GM20000 (cell line): Measurements from ENCODE around the gene BEX3.
"Not testable (repeated sequence)": the region's sequence is repeated elsewhere in the genome, so short reads cannot be mapped to it uniquely, and the experiment has no call there.

Experiments used
- DNase-seq: peaks from one replicate; pipeline ENCODE4 v3.0.0; 2012; ENCODE audit warnings: low spot score
- TF ChIP-seq, protein P1 (sequence below): IDR thresholded peaks from 2 replicates; pipeline ENCODE4 v1.5.1; 2012; ENCODE audit warnings: mild to moderate bottlenecking, control low read depth; ENCODE audit errors: extremely low read depth, missing control alignments

The BEX3 gene

DNA sequence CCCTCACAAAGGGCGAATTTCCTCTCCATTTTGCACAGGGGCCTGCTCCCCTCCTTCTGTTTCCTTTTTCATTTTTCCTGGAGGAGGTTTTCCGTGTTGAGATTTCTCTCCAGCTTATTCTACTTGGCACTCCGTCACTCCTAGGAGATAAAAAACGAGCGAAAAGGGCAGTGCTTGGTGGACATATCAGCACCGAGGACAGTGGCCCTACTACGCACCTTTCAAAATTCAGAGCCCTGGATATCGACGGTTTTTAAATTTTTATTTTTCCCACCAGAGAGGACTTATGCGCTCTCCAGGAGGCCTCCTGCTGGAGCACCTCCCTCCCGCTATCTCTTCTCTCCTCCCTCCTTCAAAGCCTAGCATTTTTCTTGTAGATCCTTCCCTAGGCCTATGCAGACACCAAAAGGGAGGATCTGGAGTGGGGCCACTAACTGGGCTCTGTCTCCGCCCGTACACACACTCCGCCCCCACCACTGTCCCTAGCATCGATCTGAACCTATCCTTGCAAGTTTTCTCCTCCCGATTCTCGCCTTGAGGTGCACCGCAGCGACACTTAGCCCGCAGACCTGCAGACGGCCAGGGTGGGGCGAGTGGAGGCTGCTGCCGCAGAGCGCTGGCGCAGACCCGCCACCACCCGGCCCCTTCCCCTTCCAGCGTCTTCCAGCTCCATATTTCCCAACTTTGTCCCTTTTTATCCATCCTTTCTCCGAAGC, 28.5 kb upstream of the BEX3 start:
- no peak for DNase-seq
- TF ChIP-seq, protein P1, sequence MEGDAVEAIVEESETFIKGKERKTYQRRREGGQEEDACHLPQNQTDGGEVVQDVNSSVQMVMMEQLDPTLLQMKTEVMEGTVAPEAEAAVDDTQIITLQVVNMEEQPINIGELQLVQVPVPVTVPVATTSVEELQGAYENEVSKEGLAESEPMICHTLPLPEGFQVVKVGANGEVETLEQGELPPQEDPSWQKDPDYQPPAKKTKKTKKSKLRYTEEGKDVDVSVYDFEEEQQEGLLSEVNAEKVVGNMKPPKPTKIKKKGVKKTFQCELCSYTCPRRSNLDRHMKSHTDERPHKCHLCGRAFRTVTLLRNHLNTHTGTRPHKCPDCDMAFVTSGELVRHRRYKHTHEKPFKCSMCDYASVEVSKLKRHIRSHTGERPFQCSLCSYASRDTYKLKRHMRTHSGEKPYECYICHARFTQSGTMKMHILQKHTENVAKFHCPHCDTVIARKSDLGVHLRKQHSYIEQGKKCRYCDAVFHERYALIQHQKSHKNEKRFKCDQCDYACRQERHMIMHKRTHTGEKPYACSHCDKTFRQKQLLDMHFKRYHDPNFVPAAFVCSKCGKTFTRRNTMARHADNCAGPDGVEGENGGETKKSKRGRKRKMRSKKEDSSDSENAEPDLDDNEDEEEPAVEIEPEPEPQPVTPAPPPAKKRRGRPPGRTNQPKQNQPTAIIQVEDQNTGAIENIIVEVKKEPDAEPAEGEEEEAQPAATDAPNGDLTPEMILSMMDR = no peak

DNA sequence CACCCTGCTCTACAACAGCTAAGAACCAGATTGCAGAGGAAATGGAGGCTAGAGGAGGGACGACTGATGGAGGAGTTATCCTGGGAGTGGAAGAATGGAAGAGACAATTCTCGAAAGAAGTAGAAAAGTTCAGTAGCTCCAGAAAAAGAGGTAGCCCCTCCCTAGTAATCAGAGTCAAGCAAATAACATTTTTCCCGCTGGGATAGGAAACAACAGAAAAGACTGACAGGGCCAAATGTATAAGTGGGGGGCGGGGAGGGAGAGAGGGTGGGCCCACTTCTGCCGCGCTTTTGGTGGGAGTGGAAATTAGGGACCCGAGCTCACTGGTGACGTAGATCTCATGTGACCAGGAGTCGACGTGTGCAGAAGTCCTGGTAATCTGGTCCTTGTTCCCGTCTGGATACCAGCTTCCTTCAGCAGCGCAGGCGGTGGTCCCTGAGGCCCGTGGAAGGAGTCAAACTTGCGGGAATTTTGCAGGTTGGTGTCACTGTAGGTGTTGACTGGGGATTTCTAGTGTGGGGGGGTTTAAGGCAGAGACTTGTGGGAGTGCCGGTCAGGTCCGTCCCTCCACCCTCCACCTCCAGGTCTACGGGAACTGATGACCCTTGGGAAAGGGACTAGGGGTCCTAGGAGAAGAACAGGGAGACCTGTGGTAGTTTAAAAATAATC, 20.1 kb upstream of the BEX3 start, which contains the start of gene TCEAL9:
Gene TCEAL9 (plus strand): TSS at position 377 of the 669 bp plus-strand sequence. CDS start 1,179 bp downstream, outside the sequence.
- DNase-seq = no peak
- TF ChIP-seq, protein P1 = no peak

DNA sequence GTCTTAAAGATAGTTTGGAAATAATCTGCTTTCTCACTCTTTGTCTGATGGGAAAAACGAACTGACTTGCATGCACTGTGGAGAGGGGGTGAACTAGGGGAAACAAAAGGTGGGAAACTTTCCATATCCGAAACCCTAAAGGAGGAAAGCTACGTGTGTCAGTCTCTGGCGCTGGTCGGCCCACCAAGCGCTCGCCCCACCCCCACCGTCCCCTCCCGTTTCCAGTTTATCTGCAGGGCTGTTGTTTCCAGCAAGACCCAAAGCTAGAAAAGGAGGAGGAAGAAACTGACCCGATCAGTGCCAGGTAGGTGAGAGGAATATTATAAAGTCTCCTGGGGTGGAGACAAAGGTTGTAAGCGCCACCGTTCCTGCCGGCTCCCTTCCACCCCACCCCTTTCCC, 19.5 kb upstream of the BEX3 start:
- TF ChIP-seq, protein P1 = no peak
- no peak for DNase-seq

DNA sequence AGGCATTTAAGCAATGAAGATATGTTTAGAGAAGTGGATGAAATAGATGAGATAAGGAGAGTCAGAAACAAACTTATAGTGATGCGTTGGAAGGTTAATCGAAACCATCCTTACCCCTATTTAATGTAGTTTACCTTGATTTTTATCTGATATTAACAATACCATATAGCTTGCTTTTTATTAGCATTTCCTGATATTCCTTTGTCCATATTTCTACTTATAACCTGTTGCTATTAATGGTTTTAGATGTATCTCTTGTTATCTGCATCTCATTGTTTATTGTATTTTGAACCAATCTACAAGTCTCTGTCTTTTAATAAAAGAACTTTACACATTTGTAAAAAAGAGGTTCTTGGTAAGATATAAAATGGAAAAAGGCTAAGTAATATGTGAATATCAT, 18.5 kb upstream of the BEX3 start:
- TF ChIP-seq, protein P1 = no peak

DNA sequence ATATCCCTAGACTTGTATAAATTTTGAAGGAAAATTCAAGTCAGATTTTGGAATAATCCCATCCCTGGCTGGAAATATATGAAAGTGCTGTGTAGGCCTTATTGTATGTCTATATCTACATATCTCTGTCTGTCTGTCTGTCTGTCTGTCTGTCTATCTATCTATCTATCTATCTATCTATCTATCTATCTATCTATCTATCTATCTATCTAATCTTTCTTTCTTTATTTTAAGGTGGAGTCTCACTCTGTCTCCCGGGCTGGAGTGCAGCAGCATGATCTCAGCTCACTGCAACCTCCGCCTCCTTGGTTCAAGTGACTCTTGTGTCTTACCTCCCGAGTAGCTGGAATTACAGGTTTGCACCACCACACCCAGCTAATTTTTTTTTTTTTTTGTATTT, 16.7 kb upstream of the BEX3 start:
- not testable (repeated sequence) for DNase-seq

More for the DNA sequence above, 18.5 kb upstream of the BEX3 start:
- no peak for DNase-seq

DNA sequence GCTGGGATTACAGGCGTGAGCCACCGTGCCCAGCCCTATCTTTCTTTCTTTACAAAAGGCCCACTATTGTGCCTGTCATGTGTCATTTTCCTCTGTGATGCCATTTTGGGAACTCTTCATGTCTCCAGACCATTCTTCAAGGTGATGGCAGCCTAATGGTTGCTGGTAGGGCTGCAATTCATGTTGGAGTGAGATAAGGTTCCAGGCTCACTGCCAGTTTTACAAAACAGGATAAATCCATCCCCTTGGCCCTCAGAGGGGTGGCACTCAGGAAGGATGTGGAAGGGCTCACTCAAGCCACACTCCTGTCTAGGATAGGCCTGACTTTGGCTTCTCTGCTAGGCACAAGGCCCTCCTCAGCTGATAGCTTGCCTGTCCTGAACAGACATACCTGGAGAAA, 16.2 kb upstream of the BEX3 start:
- DNase-seq = no peak
- TF ChIP-seq, protein P1 = no peak

DNA sequence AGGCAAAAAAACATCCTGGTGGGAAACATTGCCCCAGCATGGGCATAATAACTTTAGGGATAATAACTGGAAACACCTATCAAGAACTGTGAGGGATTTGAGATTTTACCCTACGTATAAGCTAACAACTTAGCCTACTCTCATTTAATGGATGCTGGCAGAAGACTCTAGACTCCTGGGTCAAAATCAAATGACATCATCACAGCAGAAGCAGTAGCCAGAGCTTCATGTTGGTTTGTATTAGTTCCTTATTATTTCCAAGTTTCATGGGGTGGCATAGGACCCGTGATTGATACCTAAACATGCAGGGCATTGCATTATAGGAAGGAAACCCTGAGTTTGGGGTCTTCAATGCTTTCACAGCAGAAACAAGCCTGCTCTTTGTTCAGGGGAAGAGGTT, 15.4 kb upstream of the BEX3 start:
- DNase-seq = no peak
- TF ChIP-seq, protein P1 = no peak
